OCI-LY7 (cell line): ENCODE measurements around the gene TCF20. TPM values are rescaled to one million over a fixed set of nuclear protein-coding genes. Genes with fewer than 3 reads are reported as not detected.

ENCODE experiments used
- BruUV-seq: library from RNA; stranded (reverse); fragments of 400-500 nt; replicated peaks from 2 replicates; lab custom pipeline; 2021; lab: Mats Ljungman, UMichigan
- CTCF ChIA-PET: fragments of 300-600 bp; sonication (Branson Sonifier 250); formaldehyde crosslinking; loops from one replicate; lab custom pipeline; 2022; ENCODE audit warnings: antibody characterized with exemption; ENCODE audit not compliant: unreplicated experiment; lab: Charles Lee
- POLR2A ChIA-PET: fragments of 300-600 bp; sonication (Branson Sonifier 250); formaldehyde crosslinking; loops from one replicate; lab custom pipeline; 2022; ENCODE audit warnings: antibody characterized with exemption; lab: Charles Lee
- DNase-seq: peaks from one replicate; pipeline ENCODE4 v3.0.0-alpha.2; 2015; ENCODE audit warnings: low spot score
- H2AFZ ChIP-seq: fragments of 200-600 bp; sonication (generic), shearing (Covaris generic); 2 replicates; pipeline ENCODE4 v1.6.1; 2014; ENCODE audit warnings: mild to moderate bottlenecking, antibody characterized with exemption, low read length, moderate library complexity
- H3K27ac ChIP-seq: fragments of 200-600 bp; sonication (generic); 2 replicates; pipeline ENCODE4 v1.5.1; 2014; ENCODE audit warnings: mixed run types, low read depth, mild to moderate bottlenecking, moderate library complexity, low read length, inconsistent platforms; ENCODE audit not compliant: poor library complexity, severe bottlenecking
- H3K36me3 ChIP-seq: fragments of 200-600 bp; sonication (generic); 2 replicates; pipeline ENCODE4 v1.6.1; 2014; ENCODE audit warnings: mild to moderate bottlenecking, antibody characterized with exemption, low read length, moderate library complexity, mixed read lengths; ENCODE audit not compliant: insufficient read depth
- H3K4me1 ChIP-seq: fragments of 200-600 bp; sonication (generic); 2 replicates; pipeline ENCODE4 v1.5.1; 2014; ENCODE audit warnings: mild to moderate bottlenecking, low read length; ENCODE audit not compliant: insufficient read depth, poor library complexity, severe bottlenecking
- H3K4me2 ChIP-seq: fragments of 200-600 bp; sonication (generic); 2 replicates; pipeline ENCODE4 v1.6.1; 2014; ENCODE audit warnings: mild to moderate bottlenecking, low read length
- H3K4me3 ChIP-seq: fragments of 200-600 bp; sonication (generic); 2 replicates; pipeline ENCODE4 v1.5.1; 2014; ENCODE audit warnings: mild to moderate bottlenecking, low read depth, low read length; ENCODE audit not compliant: poor library complexity, severe bottlenecking
- H3K79me2 ChIP-seq: fragments of 200-600 bp; sonication (generic); 2 replicates; pipeline ENCODE4 v1.6.1; 2016; ENCODE audit warnings: low read depth, mild to moderate bottlenecking, low read length, moderate library complexity, mixed read lengths; ENCODE audit not compliant: insufficient read depth
- H3K9me2 ChIP-seq: fragments of 200-600 bp; sonication (generic); 2 replicates; pipeline ENCODE4 v1.6.1; 2016; ENCODE audit warnings: mild to moderate bottlenecking, low read length, mixed read lengths; ENCODE audit not compliant: insufficient read depth
- H3K9me3 ChIP-seq: fragments of 200-600 bp; sonication (generic); 2 replicates; pipeline ENCODE4 v1.6.1; 2014; ENCODE audit warnings: mild to moderate bottlenecking, mixed run types, low read length, mixed read lengths
- H4K20me1 ChIP-seq: fragments of 200-600 bp; sonication (generic); 2 replicates; pipeline ENCODE4 v1.6.1; 2014; ENCODE audit warnings: mild to moderate bottlenecking, antibody characterized with exemption, low read length, moderate library complexity, mixed read lengths; ENCODE audit not compliant: insufficient read depth
- EZH2phosphoT487 ChIP-seq: fragments of 200-600 bp; sonication (generic); IDR thresholded peaks from 2 replicates; pipeline ENCODE4 v1.6.1; 2018; ENCODE audit warnings: low read depth, borderline replicate concordance, mild to moderate bottlenecking, mixed run types, antibody characterized with exemption, low read length, moderate library complexity, mixed read lengths
- intact Hi-C: fragments of 100-400 bp; cut with micrococcal nuclease; formaldehyde crosslinking; loops from one replicate; pipeline ENCODE4 v1.10.0; 2022; ENCODE audit not compliant: unreplicated experiment
- total RNA-seq, 2 experiments: library from RNA; depleted of rRNA in 1 of 2; stranded (reverse); fragments of >200 nt in 1 of 2; shearing (Covaris generic) in 1 of 2; gene quantifications; 2 replicates each; pipeline ENCODE4 v1.2.3, GENCODE V29; 2014 to 2022
- TF ChIP-seq, protein P1 (sequence below): fragments of 200-600 bp; sonication (generic); conservative IDR thresholded peaks from 2 replicates; pipeline ENCODE4 v1.5.1; 2014; ENCODE audit warnings: mild to moderate bottlenecking, antibody characterized with exemption, low read length, moderate library complexity, mixed read lengths

TCF20 gene
- total RNA-seq, 2 experiments from 2014 or later, result 56.0 to 71.1 TPM

DNA sequence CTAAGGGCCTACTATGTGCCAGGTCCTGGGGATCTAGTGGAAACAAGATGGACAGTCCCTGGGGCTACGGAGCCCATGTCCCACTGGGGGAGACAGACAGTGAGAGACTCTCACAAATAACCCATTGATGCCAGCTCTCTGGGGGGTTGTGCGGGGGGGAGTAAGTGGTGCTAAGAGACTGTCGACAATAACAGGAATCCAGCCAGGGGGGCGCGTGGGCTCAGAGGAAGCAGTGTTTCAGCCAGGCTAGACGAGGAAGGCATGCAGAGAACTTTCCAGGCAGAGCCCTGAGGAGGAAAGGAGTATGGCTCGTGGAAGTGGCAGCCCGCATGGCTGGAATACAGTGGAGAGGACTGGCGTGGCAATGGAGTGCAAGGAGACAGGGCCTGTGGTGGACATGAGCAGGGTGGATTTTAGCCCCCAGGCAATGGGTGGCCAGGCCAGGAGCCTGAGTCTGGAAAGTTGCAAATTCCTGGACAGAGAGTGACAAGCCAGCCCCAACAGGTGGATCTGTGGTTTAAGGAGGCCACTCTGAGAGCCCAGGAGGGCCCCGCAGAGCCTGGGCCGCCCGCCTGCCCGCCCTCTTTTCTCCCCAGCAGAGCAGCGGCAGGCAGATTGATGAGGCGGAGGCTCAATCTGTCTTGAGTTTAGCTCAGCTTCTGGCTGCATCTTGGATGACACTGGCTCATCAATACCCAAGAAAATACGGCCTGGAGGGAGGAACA lies 40.0 kb upstream of the TCF20 start:
- no peak for DNase-seq
- Histone ChIP-seq H3K4me2 (no peak overlapping the region), H3K27ac (no peak overlapping the region), H3K79me2 (no peaks in the 10 kb centered on the region), H4K20me1 (no peaks in the 10 kb centered on the region), H2AFZ (no peak overlapping the region), H3K9me2 (no peaks in the 10 kb centered on the region), H3K4me3 (no peak overlapping the region), H3K9me3 (no peaks in the 10 kb centered on the region), H3K4me1 (peaks cover 16% of the 10 kb centered on the region), H3K36me3 (no peaks in the 10 kb centered on the region)
- no TSS peak for BruUV-seq
- TF ChIP-seq EZH2phosphoT487, result no peak
- TF ChIP-seq, protein P1, sequence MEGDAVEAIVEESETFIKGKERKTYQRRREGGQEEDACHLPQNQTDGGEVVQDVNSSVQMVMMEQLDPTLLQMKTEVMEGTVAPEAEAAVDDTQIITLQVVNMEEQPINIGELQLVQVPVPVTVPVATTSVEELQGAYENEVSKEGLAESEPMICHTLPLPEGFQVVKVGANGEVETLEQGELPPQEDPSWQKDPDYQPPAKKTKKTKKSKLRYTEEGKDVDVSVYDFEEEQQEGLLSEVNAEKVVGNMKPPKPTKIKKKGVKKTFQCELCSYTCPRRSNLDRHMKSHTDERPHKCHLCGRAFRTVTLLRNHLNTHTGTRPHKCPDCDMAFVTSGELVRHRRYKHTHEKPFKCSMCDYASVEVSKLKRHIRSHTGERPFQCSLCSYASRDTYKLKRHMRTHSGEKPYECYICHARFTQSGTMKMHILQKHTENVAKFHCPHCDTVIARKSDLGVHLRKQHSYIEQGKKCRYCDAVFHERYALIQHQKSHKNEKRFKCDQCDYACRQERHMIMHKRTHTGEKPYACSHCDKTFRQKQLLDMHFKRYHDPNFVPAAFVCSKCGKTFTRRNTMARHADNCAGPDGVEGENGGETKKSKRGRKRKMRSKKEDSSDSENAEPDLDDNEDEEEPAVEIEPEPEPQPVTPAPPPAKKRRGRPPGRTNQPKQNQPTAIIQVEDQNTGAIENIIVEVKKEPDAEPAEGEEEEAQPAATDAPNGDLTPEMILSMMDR, result no peak
- ChIA-PET CTCF (no interaction called here), POLR2A (no interaction called here)
- intact Hi-C loops, result no loop called here

DNA sequence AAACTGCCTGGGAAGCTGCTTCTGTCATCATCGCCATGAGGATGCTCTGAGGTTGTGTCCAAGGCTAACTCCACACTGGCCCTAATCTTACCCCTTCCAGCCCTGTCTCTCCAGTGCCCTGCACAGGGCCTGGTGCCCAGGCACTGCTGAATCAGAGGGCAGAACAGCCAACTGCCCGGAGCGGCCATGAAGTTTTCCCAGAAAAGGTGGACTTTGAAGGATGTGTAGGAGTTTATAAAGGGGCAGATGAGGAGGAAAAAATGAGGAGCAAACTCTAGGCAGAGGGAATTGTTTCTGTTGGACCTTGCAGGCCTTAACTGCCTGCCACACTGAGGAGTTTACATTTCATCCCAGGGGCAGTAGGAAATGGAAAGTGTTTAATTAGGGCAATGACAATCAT lies 39.4 kb upstream of the TCF20 start:
- POLR2A ChIA-PET, result no interaction called here

More for the DNA sequence above, 39.4 kb upstream of the TCF20 start:
- CTCF ChIA-PET, result no interaction called here
- no peak for TF ChIP-seq EZH2phosphoT487
- TF ChIP-seq, protein P1, result no peak
- intact Hi-C loops, result no loop called here
- H3K9me3 ChIP-seq, result no peaks in the 10 kb centered on the region
- H3K4me3 ChIP-seq, result no peak overlapping the region
- no peak for DNase-seq
- no peaks in the 10 kb centered on the region for H3K9me2 ChIP-seq
- H4K20me1 ChIP-seq, result no peaks in the 10 kb centered on the region
- BruUV-seq, result no TSS peak
- H3K4me2 ChIP-seq, result no peak overlapping the region
- H3K27ac ChIP-seq, result no peak overlapping the region
- H3K4me1 ChIP-seq, result peaks cover 16% of the 10 kb centered on the region
- no peaks in the 10 kb centered on the region for H3K79me2 ChIP-seq
- H3K36me3 ChIP-seq, result no peaks in the 10 kb centered on the region
- H2AFZ ChIP-seq, result no peak overlapping the region
